ENCODE data around the gene FRAT1.
"Not testable (repeated sequence)": the region's sequence is repeated elsewhere in the genome, so short reads cannot be mapped to it uniquely, and the experiment has no call there.

Gene FRAT1

DNA sequence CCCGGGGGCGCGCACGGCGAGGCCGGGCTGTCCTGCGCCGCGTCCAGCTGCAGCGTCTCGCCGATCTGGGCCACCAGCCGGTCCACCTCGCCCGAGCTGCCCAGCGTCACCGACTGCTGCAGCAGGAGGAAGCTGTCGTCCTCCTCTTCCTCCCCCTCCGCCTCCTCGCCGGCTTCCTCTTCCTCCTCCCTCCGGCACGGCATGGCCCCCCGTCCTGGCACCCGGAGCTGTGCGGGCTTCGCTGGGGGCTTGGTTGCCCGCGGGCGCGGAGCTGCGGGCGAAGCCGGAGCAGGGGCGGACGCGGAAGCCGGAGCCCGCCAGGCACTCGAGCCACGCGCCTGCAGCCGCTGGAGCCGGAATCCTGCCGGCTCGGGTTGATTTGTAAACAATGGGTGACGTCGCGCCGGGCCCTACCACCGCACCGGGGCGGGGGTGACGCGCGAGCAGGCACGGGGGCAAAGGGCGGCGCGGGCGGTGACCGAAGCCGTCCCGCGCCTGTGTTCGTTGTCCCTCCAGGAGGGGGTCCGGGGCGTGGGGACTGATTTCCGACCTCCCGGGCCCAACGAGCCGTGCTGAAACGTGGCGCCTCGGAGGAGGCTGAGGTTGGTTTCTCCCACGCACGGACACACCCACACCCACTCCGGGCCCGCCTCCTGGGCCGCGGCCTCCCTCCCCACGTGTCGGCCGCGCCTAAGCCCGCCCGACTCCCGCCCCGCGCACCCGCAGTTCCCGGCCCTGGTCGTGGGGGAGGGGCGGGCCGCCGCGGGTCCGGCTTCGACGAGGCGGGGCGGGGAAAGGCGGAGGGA lies 15.5 kb downstream of the FRAT1 start, which contains the start of gene FRAT2:
FRAT2 (minus strand) TSS at position 360 of the 806 bp plus-strand sequence; CDS start at position 203, 157 bp downstream.
- DNase-seq (ENCODE audit: low spot score), result peak; percentile 94

DNA sequence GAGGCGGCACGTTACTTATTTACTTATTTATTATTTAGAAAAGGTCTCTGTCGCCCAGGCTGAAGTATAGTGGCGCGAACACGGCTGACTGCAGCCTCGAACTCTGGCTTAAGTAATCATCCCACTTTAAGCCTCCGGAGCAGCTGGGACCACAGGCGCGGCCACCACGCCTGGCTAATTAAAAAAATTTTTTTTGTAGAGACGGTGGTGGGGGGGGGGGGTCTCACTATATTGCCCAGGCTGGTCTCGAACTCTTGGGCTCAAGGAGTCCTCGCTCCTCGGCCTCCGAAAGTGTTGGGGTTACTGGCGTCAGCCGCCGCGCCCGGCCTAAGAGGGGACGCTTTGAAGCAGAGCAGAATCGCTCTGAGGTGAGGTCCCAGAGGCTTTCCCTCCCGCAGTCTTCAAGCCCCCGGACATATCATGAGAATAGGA lies 16.1 kb downstream of the FRAT1 start:
- no peak for DNase-seq (ENCODE audit: low spot score)

DNA sequence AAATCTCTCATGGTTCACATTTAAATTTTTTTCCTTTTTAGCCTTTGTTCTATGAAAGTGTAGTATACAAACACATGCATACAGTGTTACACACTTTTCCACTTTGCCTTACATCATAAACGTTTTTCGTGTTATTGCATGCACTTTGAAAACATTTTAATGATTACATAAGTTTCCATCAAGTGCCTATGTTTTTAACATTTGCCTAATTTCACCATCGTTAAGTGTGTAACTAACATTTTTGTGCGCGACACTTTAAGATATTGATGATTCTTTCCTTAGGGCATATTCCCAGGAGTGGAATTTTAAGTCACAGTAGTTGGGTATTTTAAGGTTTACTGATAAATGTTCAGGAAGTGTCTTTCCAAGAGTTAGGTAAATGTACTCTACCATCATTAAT lies 16.9 kb downstream of the FRAT1 start:
- no peak for DNase-seq (ENCODE audit: low spot score)

- DNase-seq (ENCODE audit: low spot score), result no peak
Observed at GRCh38 chr10:97336446-97336845, 17.4 kb downstream of the FRAT1 start.

DNA sequence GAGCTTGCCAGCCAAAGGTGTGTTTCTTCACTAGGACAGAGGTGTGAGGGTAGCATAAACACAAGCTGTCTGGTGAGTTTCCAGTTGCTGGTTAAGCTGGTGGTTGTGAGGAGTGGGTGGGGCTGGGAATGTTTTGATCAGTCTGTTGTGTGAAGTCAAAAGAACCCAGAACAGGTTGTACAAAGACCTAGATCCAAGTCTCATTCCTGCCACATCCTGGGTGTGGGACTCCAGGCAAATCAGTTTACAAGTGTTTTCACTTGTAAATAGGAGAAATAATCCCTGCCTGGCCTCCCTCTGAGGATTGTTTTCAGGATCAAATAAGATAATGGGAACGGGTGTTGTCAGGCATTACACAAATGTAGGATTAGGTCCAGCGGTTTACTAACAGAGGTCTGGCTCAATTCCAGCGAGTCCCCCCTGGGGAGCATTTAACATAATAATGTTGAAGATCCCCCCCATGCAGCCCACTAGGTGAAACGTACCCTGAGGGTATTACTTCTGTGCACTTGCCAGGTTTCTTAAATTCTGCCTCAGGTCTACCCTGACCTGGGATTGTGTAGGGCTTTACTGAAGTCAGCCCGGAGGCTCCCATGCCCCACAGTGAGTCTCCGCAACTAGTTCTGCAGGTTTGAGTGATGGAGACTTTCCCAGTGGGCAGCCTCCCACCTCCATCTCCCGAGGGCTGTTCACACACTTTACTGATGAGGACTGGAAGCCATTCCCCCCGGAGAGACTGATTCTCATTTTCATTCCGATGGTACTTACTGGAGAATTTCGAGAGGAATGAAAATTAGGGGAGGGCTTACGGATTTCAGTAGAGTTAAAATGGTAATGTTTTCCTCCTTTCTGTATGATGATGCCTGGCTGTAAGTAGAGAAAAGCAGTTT lies 18.1 kb downstream of the FRAT1 start:
- no peak for DNase-seq (ENCODE audit: low spot score)

DNA sequence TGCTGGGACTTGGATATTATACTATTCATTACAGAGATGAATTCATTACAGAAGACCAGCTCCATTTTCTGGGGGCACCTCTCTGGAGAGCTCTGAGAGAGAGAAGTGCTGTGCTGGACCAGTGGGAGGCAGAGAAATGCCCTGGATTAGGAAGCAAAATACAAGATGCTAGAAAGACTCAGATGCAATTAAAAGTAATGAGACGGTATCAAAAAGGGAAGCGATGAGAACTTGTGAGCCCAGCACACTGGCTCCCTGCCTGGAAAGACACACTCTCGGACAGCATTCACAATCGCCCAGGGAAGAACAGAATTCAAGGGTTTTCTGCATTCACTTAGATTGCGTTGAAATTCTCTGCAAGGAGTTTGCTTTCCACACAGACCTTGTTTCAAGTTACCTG lies 19.0 kb downstream of the FRAT1 start:
- DNase-seq (ENCODE audit: low spot score), result no peak

GRCh38 chr10:97341416-97341815 lies 22.3 kb downstream of the FRAT1 start:
- no peak for DNase-seq (ENCODE audit: low spot score)

DNA sequence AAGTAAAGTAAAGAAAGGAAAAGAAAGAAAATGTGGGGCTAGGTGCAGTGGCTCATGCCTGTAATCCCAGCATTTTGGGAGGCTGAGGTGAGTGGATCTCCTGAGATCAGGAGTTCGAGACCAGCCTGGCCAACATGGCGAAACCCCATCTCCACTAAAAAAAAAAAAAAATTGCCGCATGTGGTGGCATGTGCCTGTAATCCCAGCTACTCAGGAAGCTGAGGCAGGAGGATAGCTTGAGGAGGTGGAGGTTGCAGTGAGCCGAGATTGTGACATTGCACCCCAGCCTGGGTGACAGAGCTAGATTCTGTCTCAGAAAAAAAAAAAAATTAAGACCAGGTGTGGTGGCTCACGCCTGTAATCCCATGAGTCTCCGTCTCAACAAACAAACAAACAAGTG lies 24.6 kb downstream of the FRAT1 start:
- not testable (repeated sequence) for DNase-seq (ENCODE audit: low spot score)

DNA sequence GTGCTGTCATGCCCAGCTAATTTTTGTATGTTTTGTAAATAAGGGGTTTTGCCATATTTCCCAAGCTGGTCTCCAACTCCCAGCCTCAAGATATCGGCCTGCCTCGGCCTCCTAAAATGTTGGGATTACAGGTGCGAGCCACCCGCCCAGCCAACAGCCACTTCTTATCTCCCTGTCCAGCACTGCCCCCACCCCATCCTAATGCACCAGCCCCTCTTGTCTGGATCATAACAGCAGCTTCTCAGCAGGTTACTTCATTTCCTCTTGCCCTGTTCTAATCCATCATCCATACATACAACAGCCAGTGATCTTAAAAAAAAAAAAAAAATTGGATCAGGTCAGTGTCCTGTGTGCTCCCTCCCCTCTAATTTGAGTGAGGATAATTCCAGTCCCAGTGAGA lies 28.2 kb downstream of the FRAT1 start:
- DNase-seq (ENCODE audit: low spot score), result no peak

DNA sequence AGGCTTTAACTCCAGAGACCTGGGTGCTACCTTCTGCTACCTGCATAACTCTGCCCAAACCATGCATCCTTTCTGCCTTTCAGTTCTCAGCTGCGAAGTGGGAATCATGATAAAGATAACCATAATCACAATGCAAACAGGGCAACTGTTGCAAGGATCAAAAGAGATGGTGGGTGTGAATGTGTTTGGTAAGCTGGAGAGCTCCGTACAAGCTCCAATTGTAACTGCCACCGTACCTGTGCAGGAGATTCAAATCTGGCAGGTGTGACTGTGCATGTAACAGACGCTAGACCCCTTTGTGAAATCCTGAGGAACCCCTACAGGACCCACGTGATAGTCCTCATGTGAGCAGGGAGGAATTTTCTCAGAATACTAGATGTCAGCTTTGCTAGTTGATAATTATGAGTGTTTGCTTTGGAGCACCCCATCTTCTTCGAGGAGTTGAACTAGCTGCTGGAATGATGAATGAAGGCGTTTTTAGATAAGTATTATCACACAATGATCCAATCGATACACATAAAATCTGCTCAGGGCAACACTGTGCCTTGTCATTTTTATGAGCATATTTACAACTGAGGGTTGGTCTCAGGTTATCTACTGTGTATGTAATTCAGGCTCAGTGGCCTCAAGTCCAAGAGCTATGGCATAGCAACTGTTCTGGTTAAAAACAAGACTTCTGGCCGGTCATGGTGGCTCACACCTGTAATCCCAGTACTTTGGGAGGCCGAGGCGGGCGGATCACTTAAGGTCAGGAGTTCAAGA lies 30.9 kb downstream of the FRAT1 start:
- DNase-seq (ENCODE audit: low spot score), result no peak

- DNase-seq (ENCODE audit: low spot score), result no peak
Observed at GRCh38 chr10:97353945-97354344, 34.9 kb downstream of the FRAT1 start.

DNA sequence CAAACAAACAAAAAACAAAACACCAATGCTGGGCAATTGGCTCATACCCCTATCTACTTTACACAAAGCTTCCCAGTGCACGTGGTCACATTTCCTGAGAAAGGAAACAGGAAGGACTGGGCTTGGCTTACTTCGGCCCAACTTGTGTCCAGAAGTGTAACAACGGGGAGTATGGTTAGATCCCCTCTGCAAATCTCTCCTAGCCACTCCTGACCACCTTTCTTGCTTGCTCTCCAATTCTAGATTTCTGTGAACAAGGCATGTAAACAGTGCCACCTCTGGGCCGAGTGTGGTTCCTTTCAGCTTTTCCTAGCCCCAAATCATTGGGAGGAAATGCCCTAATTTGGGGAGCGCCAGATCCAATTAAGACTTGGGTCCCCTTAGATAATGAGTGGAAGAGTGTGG lies 36.5 kb downstream of the FRAT1 start:
- DNase-seq (ENCODE audit: low spot score), result peak; percentile 77

DNA sequence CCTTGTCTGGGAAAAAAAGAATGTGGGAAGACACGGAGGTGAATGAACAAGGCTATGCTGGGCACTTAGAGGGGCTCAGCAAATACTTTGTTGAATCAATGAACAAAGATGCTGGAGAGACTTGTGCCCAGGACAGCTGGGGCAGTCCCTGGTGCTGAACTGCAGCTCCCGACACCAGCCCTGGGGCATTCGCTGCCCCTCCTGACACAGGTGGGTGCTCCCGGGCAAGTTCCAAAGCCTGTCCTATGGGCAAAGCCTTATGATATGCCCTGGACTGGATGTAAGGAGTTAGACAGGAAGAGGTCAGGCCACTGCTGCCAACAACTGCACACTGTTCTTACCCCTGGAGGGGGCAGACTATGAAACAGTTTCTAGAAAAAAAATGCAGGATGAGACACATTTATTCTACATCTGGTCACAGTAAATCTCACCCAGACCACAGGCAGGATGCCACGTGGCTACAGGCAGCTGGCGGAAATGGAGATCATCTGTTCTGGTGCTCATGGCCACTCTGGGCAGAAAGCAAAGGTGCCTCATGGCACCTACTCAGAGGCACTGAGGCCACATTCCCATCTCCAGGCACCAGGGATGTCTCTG lies 37.3 kb downstream of the FRAT1 start:
- no peak for DNase-seq (ENCODE audit: low spot score)

DNA sequence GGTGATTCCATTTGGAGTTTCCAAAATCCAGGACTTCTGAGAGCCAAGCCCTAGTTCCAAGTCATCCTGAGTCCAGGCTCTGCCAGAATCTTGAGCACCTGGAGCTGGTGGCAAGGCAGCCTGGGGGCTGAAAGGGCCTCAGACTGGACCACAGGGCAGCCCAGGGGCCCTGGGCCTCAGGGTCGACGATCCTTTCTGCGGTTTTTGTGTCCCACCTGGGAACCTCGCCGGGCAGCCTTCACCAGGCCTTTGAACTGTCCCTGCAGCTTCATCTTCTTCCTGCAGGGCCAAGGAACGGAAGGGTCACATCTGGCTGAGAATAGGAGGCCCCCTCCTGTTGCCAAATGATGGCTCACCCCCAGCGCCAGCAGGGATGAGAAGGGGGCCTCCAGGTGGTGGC lies 37.8 kb downstream of the FRAT1 start:
- DNase-seq (ENCODE audit: low spot score), result no peak

DNA sequence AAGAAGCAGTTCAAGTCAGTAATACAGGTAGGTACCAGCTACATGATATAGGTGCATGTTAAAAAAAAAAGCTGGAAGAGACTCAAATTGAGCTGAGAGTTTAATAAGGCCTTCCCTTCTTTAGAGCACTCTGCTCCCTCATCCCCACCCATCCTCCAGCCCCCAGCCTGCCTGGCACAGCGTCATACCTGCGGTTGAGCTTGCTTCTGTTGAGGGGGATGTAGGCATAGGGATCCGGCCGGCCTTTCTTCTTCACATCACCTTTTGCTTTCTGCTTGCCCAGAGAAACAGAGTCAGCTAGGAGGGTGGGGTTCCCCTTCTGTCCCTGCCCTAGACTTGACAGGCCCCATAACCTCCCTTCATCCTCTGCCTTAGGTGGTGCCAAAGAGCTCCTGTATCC lies 39.3 kb downstream of the FRAT1 start:
- no peak for DNase-seq (ENCODE audit: low spot score)

- no peak for DNase-seq (ENCODE audit: low spot score)
Observed at GRCh38 chr10:97358781-97359180, 39.7 kb downstream of the FRAT1 start.

DNA sequence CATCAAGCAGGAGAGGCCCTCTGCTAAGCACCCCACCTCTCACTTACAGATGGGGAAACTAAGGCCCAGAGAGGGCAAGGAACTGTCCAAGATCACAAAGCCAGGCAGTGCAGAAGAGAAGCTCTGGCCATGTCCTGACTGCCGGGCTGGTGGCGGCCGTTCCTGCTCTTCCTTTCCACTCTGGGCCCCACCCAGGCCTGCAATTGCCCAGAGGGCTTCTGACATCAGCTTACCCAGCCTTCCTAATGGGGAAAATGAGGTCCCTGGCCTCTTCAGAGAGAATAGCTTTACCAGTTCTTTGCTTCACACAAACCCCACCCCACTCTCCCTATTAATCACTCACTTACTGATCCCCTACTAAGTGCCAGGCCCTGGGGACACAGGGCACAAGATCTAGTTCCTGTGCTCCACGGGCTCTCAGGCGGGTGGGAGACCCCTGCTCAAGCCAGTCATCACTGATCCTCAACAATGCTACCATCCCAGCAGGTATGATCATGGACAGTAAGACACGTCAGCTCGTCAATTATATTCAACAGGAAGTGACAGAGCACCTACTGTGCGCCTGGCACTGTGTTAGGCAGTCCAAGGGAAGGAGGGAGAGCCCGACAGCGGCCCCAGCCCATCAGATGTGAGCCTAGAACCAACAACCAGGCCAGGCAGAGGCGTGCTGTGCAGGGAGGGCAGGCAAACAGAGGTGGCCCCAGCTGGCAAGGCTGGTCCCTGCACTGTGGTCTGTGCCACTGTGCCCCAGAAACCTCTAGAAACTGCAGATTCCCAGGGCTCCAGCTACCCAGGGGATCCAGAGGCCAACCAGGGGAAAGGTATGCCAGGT lies 41.9 kb downstream of the FRAT1 start:
- no peak for DNase-seq (ENCODE audit: low spot score)

- no peak for DNase-seq (ENCODE audit: low spot score)
Observed at GRCh38 chr10:97361537-97361901, 42.4 kb downstream of the FRAT1 start.

- no peak for DNase-seq (ENCODE audit: low spot score)
Observed at GRCh38 chr10:97362310-97363033, 43.4 kb downstream of the FRAT1 start.

- no peak for DNase-seq (ENCODE audit: low spot score)
Observed at GRCh38 chr10:97363071-97363470, 44.0 kb downstream of the FRAT1 start.

Measured in Ammon's horn (tissue), 1 donor.